Liver (tissue), 9 donors: ENCODE measurements around the gene CRABP2. TPM values are rescaled to one million over a fixed set of nuclear protein-coding genes. Genes with fewer than 3 reads are reported as not detected.

Experiments
- DNase-seq: peaks from one replicate; pipeline ENCODE4 v3.0.0-alpha.2; 2017; ENCODE audit warnings: low spot score
- H3K27ac ChIP-seq, 2 donors: one replicate each; pipeline ENCODE4 v1.7.0; 2013; ENCODE audit warnings: inconsistent platforms in 2 of 2, low read length in 2 of 2, control low read depth in 1 of 2, low read depth in 1 of 2, mild to moderate bottlenecking in 1 of 2
- H3K27me3 ChIP-seq, 4 donors: one replicate each; pipeline versions ENCODE4 v1.6.1 to v1.7.0; 2013; ENCODE audit warnings: low read length in 3 of 4, inconsistent platforms in 1 of 4, mild to moderate bottlenecking in 1 of 4, moderate library complexity in 1 of 4; ENCODE audit not compliant: control insufficient read depth in 4 of 4, insufficient read depth in 4 of 4
- H3K36me3 ChIP-seq, 4 donors: one replicate each; pipeline versions ENCODE4 v1.6.1 to v1.7.0; 2013; ENCODE audit warnings: low read length in 3 of 4, mild to moderate bottlenecking in 3 of 4, low read depth in 1 of 4, moderate library complexity in 1 of 4; ENCODE audit not compliant: control insufficient read depth in 4 of 4, insufficient read depth in 3 of 4
- H3K4me1 ChIP-seq, 4 donors: one replicate each; pipeline versions ENCODE4 v1.6.1 to v1.7.0; 2013; ENCODE audit warnings: low read length in 3 of 4, mild to moderate bottlenecking in 3 of 4, moderate library complexity in 1 of 4; ENCODE audit not compliant: control insufficient read depth in 4 of 4, insufficient read depth in 4 of 4
- H3K4me3 ChIP-seq, 3 donors: one replicate each; pipeline versions ENCODE4 v1.6.1 to v1.7.0; 2013; ENCODE audit warnings: low read length in 3 of 3, control low read depth in 1 of 3, low read depth in 1 of 3, mild to moderate bottlenecking in 1 of 3
- H3K9ac ChIP-seq, 2 donors: one replicate each; pipeline ENCODE4 v1.7.0; 2013; ENCODE audit warnings: low read length in 2 of 2, mild to moderate bottlenecking in 2 of 2, moderate library complexity in 2 of 2, control low read depth in 1 of 2, low read depth in 1 of 2
- H3K9me3 ChIP-seq, 4 donors: one replicate each; pipeline versions ENCODE4 v1.6.1 to v1.7.0; 2013; ENCODE audit warnings: low read length in 3 of 4; ENCODE audit not compliant: control insufficient read depth in 4 of 4
- ATF3 ChIP-seq: IDR thresholded peaks from 2 replicates; pipeline ENCODE4 v1.6.1; 2016; ENCODE audit warnings: antibody characterized with exemption
- CTCF ChIP-seq: fragments of 150-350 bp; IDR thresholded peaks from 2 replicates; pipeline ENCODE4 v1.5.1; 2017; ENCODE audit warnings: improper control_type of control experiment, low read depth, low read length; ENCODE audit not compliant: missing input control
- EGR1 ChIP-seq, 2 donors: IDR thresholded peaks; 2 replicates each; pipeline ENCODE4 v1.6.1; 2016 to 2018; ENCODE audit warnings: antibody characterized with exemption in 2 of 2, low read depth in 2 of 2
- FOXA2 ChIP-seq: IDR thresholded peaks from 2 replicates; pipeline ENCODE4 v1.6.1; 2016; ENCODE audit warnings: antibody characterized with exemption
- HNF4A ChIP-seq, 2 donors: conservative IDR thresholded peaks; 2 replicates each; pipeline ENCODE4 v1.6.1; 2016; ENCODE audit warnings: antibody characterized with exemption in 2 of 2, mild to moderate bottlenecking in 2 of 2
- HNF4G ChIP-seq: IDR thresholded peaks from 2 replicates; pipeline ENCODE4 v1.6.1; 2016; ENCODE audit warnings: antibody characterized with exemption
- MAX ChIP-seq: IDR thresholded peaks from 2 replicates; pipeline ENCODE4 v1.6.1; 2016; ENCODE audit warnings: antibody characterized with exemption
- RAD21 ChIP-seq, 2 donors: IDR thresholded peaks; 2 replicates each; pipeline ENCODE4 v1.6.1; 2016; ENCODE audit warnings: antibody characterized with exemption in 2 of 2, mild to moderate bottlenecking in 2 of 2
- REST ChIP-seq: IDR thresholded peaks from 2 replicates; pipeline ENCODE4 v1.6.1; 2016; ENCODE audit warnings: antibody characterized with exemption, mild to moderate bottlenecking
- YY1 ChIP-seq: IDR thresholded peaks from 2 replicates; pipeline ENCODE4 v1.6.1; 2016; ENCODE audit warnings: antibody characterized with exemption, mild to moderate bottlenecking
- ZBTB33 ChIP-seq: IDR thresholded peaks from 2 replicates; pipeline ENCODE4 v1.6.1; 2016; ENCODE audit warnings: antibody characterized with exemption
- WGBS: extraction: QIAGEN DNeasy Blood & Tissue Kit; methylation state at CpG from one replicate; pipeline ENCODE4 v1.1.7; 2013; 5-methylcytosine and 5-hydroxymethylcytosine counted together
- polyA plus RNA-seq, 2 donors: library from polyadenylated mRNA; stranded (reverse) in 1 of 2; unstranded in 1 of 2; fragments of 200-250 nt in 1 of 2; fragments of >200 nt in 1 of 2; fragmentation: Nextera tagmentation in 1 of 2; extraction: Ambion mirVana in 1 of 2; gene quantifications; one replicate each; pipeline versions ENCODE4 v1.2.1 to v1.2.3, GENCODE V29; 2013 to 2015
- total RNA-seq, 2 donors: library from RNA; depleted of rRNA; stranded (reverse); fragments of >200 nt; gene quantifications; one replicate each; pipeline ENCODE4 v1.2.3, GENCODE V29; 2014
- donor health status: healthy.
- donor health status: healthy.
- donor health status: healthy.
- donor health status: healthy.
- donor health status: healthy.

CRABP2 gene
- total and polyA plus RNA-seq, 4 donors = 0.14 to 0.22 TPM; not detected in 2

- DNase-seq = no peak
- Histone ChIP-seq H3K27ac (no peak overlapping the region), H3K4me3 (no peak overlapping the region), H3K4me1 (peaks cover 11 to 19% (median 13%) of the 10 kb centered on the region in 4 donors), H3K9ac (no peak overlapping the region), H3K9me3 (no peaks in the 10 kb centered on the region), H3K36me3 (no peaks in the 10 kb centered on the region), H3K27me3 (peaks cover 0 to 10% (median 7%) of the 10 kb centered on the region in 4 donors)
- WGBS = 47% methylated on average over 8 of the region's 8 CpGs
- no peak for TF ChIP-seq FOXA2
These were observed 2.2 kb upstream of the CRABP2 start for GRCh38 chr1:156707417-156708217.

- H3K9me3 ChIP-seq = no peaks in the 10 kb centered on the region
- peaks cover 0 to 10% (median 7%) of the 10 kb centered on the region in 4 donors for H3K27me3 ChIP-seq
- 8% methylated on average over 29 of the region's 29 CpGs for WGBS
- H3K4me3 ChIP-seq = peak overlapping the region in 1 of 3 donors; percentile 15
- H3K27ac ChIP-seq = no peak overlapping the region
- TF ChIP-seq YY1 (no peak), REST (no peak), FOXA2 (no peak), EGR1 (IDR thresholded peaks at IDR 0.05; ENCODE audit: low read depth in 2 of 2) (no peak), HNF4A (conservative IDR thresholded peaks at IDR 0.05) (no peak), ATF3 (no peak), RAD21 (IDR thresholded peaks at IDR 0.05) (no peak), HNF4G (no peak), MAX (no peak)
- peaks cover 11 to 19% (median 13%) of the 10 kb centered on the region in 4 donors for H3K4me1 ChIP-seq
- H3K36me3 ChIP-seq = no peaks in the 10 kb centered on the region
- DNase-seq = no peak
- H3K9ac ChIP-seq = no peak overlapping the region
These were observed 1.5 kb upstream of the CRABP2 start for GRCh38 chr1:156706657-156707416.

GRCh38 chr1:156705918-156706656 lies 704 bp upstream of the CRABP2 start:
- Histone ChIP-seq H3K27ac (no peak overlapping the region), H3K4me1 (peaks cover 11 to 19% (median 13%) of the 10 kb centered on the region in 4 donors), H3K27me3 (peaks cover 0 to 10% (median 7%) of the 10 kb centered on the region in 4 donors), H3K9me3 (no peaks in the 10 kb centered on the region), H3K36me3 (no peaks in the 10 kb centered on the region), H3K4me3 (peak overlapping the region in 1 of 3 donors; percentile 15), H3K9ac (no peak overlapping the region)
- DNase-seq = peak; percentile 52
- peak; percentile 32 for TF ChIP-seq CTCF
- no peak for TF ChIP-seq HNF4G
- TF ChIP-seq RAD21 (IDR thresholded peaks at IDR 0.05) = peak in 1 of 2 donors; percentile 45
- TF ChIP-seq ZBTB33 = no peak
- 3% methylated on average over 45 of the region's 45 CpGs for WGBS
